NCI-H774 (cell line): ENCODE data around the gene PNPLA8.
"Not testable (repeated sequence)": the region's sequence is repeated elsewhere in the genome, so short reads cannot be mapped to it uniquely, and the experiment has no call there.

Source experiments
- DNase-seq: peaks from one replicate; lab custom pipeline; 2025; lab: John Stamatoyannopoulos, UW

PNPLA8 gene

GRCh38 chr7:108533712-108534111 lies 7.8 kb upstream of the PNPLA8 start:
- no peak for DNase-seq

- peak; percentile 9 for DNase-seq
Observed at GRCh38 chr7:108529341-108529740, 3.4 kb upstream of the PNPLA8 start.

GRCh38 chr7:108528183-108528712 lies 2.3 kb upstream of the PNPLA8 start:
- no peak for DNase-seq

DNA sequence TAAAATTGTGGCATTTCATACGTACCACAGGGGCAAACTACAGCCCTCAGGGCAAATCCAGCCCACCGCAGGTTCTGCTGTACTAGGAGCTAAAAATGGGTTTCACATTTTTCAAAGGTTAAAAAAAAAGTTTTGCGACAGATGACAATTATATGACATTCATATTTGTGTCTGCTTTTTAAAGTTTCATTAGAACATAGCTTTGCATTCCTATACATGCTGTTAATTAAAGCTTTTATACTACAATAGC lies 758 bp upstream of the PNPLA8 start:
- no peak for DNase-seq

GRCh38 chr7:108525327-108525984 lies 479 bp downstream of the PNPLA8 start:
- DNase-seq = peak; percentile 85

- no peak for DNase-seq
Observed at GRCh38 chr7:108522780-108523179, 3.2 kb downstream of the PNPLA8 start.

GRCh38 chr7:108517951-108518350 lies 8.0 kb downstream of the PNPLA8 start:
- DNase-seq = no peak

DNA sequence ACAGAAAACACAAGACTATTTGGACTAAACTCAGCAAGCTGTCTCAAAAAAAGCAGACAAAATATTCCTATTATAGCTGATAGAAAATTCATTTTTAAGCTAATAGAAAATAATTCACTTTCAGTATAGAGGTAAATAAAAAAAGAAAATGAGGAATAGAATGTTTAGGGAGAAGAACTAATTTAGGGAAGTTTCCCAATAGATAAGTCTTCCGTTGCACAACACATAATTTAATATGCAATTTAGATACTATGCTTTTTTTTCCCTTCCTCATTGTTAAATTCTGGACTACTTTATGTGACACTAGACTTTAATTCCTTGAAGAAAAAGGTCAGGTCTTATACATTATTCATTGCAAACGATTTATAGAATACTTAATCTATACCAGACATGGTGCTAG lies 10.3 kb downstream of the PNPLA8 start:
- no peak for DNase-seq

GRCh38 chr7:108515013-108515412 lies 10.9 kb downstream of the PNPLA8 start:
- no peak for DNase-seq

- no peak for DNase-seq
Observed at GRCh38 chr7:108511939-108512338, 14.0 kb downstream of the PNPLA8 start.

DNA sequence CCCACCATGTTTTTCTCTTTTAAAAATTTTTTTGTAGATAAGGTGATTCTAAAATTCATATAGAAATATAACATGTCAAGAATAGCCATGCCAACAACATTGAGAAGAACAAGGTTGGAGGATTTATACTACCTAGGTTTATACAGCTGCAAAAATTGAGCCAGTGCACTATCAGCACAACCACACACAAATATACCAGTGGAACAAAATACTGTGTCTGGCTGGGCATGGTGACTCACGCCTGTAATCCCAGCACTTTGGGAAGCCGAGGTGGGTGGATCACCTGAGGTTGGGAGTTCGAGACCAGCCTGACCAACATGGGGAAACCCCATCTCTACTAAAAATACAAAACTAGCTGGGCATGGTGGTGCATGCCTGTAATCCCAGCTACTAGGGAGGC lies 21.4 kb downstream of the PNPLA8 start:
- not testable (repeated sequence) for DNase-seq

DNA sequence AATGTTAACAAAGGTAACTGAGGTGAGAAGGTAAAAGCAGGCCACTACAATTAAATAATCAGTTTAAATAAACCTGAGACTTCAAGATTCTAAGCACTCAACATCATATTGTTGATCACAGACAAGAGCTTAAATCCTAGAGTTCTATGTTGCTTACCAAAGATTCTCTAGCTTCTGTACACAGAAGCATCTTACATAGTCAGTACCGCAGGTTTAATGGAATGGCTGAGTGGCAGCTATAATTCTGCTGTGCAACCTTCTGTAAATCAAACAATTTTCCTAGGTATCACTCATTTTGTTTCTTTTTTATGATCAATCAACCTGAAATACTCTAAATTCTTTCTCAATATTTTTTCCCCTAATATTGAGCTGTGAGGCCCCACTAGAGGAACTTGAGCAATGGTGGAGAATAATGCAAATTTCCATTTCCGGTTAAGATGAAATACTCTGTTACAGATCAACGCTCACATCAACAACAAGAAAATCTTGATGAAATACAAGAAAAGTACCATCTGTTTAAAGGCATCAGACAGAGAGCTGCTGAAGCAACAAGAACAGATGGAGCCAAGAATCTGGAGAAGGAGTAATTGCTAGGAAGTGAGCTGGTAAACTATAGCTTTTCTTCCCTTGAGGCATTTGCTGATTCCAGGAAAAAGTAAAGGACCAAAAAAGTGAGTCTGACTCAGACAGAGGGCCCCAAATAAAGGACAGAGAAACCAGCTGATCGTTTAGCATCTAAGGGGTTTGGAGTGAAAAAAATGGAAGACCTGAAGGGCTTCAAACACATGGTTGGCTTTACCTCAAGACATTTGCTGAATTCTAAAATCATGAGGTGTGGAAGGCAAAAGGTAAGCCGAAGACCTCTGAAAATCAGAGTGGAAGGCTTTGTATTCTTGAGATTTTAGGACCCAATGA lies 22.6 kb downstream of the PNPLA8 start:
- no peak for DNase-seq

- DNase-seq = no peak
Observed at GRCh38 chr7:108499566-108499965, 26.4 kb downstream of the PNPLA8 start.

DNA sequence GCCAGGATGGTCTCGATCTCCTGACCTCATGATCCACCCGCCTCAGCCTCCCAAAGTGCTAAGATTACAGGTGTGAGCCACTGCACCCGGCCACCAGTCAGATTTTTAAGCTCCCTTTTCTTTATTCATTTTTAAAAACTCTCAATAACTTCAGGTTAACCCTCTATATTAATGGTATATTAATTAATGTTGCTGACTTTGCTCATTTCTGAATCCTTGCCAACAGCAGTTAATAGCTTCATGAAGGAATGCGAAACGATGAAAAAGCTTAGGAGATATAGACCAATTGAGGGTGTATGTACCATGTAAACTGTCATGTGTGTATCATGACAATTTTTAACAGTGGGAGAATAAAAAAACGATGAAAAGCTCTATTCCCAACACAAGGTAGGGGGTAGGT lies 27.5 kb downstream of the PNPLA8 start:
- no peak for DNase-seq

DNA sequence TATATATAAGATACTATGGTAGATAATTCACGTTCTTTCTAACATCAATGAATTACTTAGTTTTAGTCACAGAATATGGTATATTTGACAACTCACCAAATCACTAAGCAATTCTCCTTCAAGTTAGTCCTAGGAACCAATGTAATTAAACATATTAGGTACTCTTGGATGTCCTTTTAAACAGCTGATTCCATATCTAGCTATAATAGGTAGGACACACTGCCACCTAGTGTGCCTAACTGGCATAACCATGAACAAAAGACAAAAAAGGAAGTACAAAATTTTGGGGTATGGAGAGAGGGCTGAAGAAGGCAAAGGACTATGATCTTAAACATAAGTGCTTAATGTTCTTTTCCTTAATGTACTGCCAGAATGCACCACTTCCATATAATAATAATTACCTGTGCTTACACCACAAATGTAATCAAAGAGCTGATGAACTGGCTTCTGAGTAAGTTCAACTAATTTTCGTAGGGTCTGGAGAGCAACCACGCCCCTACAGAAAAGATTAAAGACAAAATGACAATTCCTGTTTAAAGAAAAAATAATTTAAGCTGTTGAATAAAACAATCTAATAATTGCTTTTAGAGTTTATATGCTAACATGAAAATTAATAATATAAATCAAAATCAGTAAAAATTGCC lies 28.7 kb downstream of the PNPLA8 start:
- peak; percentile 35 for DNase-seq

GRCh38 chr7:108492742-108493141 lies 33.2 kb downstream of the PNPLA8 start:
- no peak for DNase-seq

DNA sequence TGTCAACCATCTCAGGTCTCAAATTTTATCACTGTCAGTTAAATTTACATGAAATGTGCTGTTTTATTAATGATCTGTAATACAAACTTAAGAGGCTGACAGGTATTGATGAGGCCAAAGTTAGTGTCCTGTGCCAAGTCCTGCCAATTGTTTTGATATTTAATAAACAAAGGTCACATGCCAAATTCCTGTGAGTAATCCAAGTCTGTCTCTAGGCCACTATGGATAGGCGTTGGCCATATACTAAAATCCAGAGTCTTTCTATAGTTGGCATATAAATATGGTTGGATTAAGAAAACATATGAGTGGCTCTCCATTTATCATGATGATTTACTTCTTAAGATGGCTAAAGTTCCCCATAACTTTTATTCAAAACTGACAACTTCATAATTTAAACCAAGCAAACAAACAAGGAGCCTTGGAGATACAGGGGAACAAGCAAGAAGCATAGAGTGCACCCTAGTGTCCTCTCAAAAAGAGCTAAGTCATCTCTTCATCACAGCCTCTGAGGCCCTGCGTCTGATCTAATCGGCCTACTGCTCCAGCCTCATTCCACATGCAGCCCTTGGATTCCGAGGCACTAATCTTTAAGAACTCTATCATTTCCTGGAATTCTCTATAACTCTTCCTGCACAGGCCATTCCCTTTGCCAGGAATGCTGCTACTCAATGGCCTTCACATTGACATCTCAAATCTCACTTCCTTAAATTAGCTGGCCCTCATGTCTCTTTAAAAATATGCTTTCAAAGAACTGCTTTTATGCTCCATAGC lies 37.0 kb downstream of the PNPLA8 start:
- no peak for DNase-seq

GRCh38 chr7:108487646-108488045 lies 38.3 kb downstream of the PNPLA8 start:
- no peak for DNase-seq

- no peak for DNase-seq
Observed at GRCh38 chr7:108486291-108486966, 39.5 kb downstream of the PNPLA8 start.

GRCh38 chr7:108484137-108484536 lies 41.8 kb downstream of the PNPLA8 start:
- DNase-seq = no peak

DNA sequence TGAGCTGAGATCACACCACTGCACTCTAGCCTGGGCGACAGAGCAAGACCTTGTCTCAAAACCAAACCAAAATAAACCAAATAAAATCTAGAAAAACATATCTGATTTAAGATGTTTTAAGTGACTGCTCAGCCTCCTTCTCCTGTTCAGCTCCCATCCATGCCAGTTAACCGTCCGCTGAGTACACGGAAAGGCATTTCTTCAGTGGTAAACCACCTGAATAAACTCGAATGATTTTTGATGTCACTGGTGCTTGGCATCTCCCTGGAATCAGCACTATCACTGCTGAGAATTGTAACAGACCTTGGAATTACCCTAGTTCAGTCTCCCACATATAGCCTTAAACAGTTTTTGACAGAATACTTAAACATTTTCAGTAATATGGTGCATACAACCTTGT lies 45.6 kb downstream of the PNPLA8 start:
- no peak for DNase-seq

DNA sequence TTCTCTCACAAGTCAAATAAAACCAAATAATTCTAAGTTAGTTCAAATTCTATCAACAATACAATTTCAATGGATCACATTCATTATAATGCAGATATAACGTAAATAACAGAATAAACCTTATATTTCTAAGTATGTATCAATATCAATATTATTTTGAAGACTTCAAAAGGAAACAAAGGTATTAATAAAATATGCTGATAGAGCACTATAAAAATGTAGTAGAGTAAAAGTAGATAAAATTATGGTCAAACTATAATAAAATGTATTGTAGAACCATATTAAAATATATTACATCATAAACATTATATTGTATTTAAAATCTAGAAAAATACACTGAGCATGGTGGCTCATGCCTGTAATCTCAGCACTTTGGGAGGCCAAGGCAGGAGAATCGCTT lies 46.2 kb downstream of the PNPLA8 start:
- no peak for DNase-seq
